HTR-8/SVneo (cell line): ENCODE data around the gene CUL4A.
A peak's percentile ranks its signal among the peaks of the same experiment; 100 is the strongest.

Experiments used
- DNase-seq: peaks from one replicate; pipeline ENCODE4 v3.0.0; 2011; ENCODE audit warnings: low spot score, mixed read lengths; ENCODE audit not compliant: insufficient read length
- FAIRE-seq: peaks from 2 replicates; lab custom pipeline; 2011; peaks lifted over from hg19 to GRCh38; lab: Jason Lieb, UNC

CUL4A gene

GRCh38 chr13:113207460-113207859, 2.0 kb upstream of the CUL4A start:
- FAIRE-seq, result no peak
- DNase-seq, result no peak

GRCh38 chr13:113207890-113208420, 1.5 kb upstream of the CUL4A start:
- no peak for DNase-seq
- peak; percentile 26 for FAIRE-seq

GRCh38 chr13:113208421-113209335, 735 bp upstream of the CUL4A start, which contains the start of gene PCID2:
Gene PCID2 (minus strand): TSS chr13:113208669. CDS start chr13:113208634, 35 bp downstream.
- DNase-seq, result peak; percentile 65
- FAIRE-seq, result peak; percentile 55

- no peak for FAIRE-seq
- no peak for DNase-seq
Measured at GRCh38 chr13:113209759-113210421, 477 bp downstream of the CUL4A start.

GRCh38 chr13:113210833-113211232, 1.4 kb downstream of the CUL4A start:
- no peak for DNase-seq
- FAIRE-seq, result no peak

- FAIRE-seq (no peak), DNase-seq (no peak)
Measured at GRCh38 chr13:113211774-113212173, 2.4 kb downstream of the CUL4A start.

- peak; percentile 52 for DNase-seq
- FAIRE-seq, result no peak
Measured at GRCh38 chr13:113216254-113217048, 7.0 kb downstream of the CUL4A start.

GRCh38 chr13:113218586-113218985, 9.2 kb downstream of the CUL4A start:
- FAIRE-seq, result no peak
- DNase-seq, result no peak

GRCh38 chr13:113219256-113219940, 10.0 kb downstream of the CUL4A start:
- no peak for DNase-seq
- FAIRE-seq, result no peak

- no peak for FAIRE-seq
- no peak for DNase-seq
Measured at GRCh38 chr13:113220141-113220598, 10.8 kb downstream of the CUL4A start.

- FAIRE-seq, result no peak
- no peak for DNase-seq
Measured at GRCh38 chr13:113220877-113221276, 11.5 kb downstream of the CUL4A start.

- DNase-seq (no peak), FAIRE-seq (no peak)
Measured at GRCh38 chr13:113223070-113223469, 13.7 kb downstream of the CUL4A start.

- FAIRE-seq (no peak), DNase-seq (no peak)
Measured at GRCh38 chr13:113224486-113224885, 15.1 kb downstream of the CUL4A start.

- DNase-seq, result no peak
- no peak for FAIRE-seq
Measured at GRCh38 chr13:113225515-113225914, 16.1 kb downstream of the CUL4A start.

- FAIRE-seq (no peak), DNase-seq (no peak)
Measured at GRCh38 chr13:113226873-113227450, 17.5 kb downstream of the CUL4A start.

GRCh38 chr13:113229161-113229560, 19.7 kb downstream of the CUL4A start:
- DNase-seq (no peak), FAIRE-seq (no peak)

- no peak for FAIRE-seq
- no peak for DNase-seq
Measured at GRCh38 chr13:113229791-113230190, 20.4 kb downstream of the CUL4A start.

GRCh38 chr13:113231306-113232207, 22.1 kb downstream of the CUL4A start:
- no peak for DNase-seq
- FAIRE-seq, result peak; percentile 99
